Stimulated activated CD8-positive, alpha-beta memory T cell treated with anti-CD3 and anti-CD28 coated beads, Interleukin-15, amount 100 ng/mL, for 1 hour (primary cell): ENCODE data around the gene HOXD10.

Experiments used
- DNase-seq: peaks from one replicate; pipeline ENCODE4 v3.0.0-alpha.2; 2020; ENCODE audit warnings: low read depth

HOXD10 gene

GRCh38 chr2:176082824-176083751, 33.5 kb upstream of the HOXD10 start:
- no peak for DNase-seq

GRCh38 chr2:176083796-176084261, 32.7 kb upstream of the HOXD10 start, which contains the start of gene EVX2:
EVX2 (minus strand) TSS chr2:176083962; CDS start chr2:176083776, 186 bp downstream.
- DNase-seq, result no peak

GRCh38 chr2:176084611-176085119, 31.9 kb upstream of the HOXD10 start:
- no peak for DNase-seq

- DNase-seq, result no peak
Measured at GRCh38 chr2:176085120-176085788, 31.3 kb upstream of the HOXD10 start.

GRCh38 chr2:176085861-176086771, 30.5 kb upstream of the HOXD10 start:
- DNase-seq, result no peak

DNA sequence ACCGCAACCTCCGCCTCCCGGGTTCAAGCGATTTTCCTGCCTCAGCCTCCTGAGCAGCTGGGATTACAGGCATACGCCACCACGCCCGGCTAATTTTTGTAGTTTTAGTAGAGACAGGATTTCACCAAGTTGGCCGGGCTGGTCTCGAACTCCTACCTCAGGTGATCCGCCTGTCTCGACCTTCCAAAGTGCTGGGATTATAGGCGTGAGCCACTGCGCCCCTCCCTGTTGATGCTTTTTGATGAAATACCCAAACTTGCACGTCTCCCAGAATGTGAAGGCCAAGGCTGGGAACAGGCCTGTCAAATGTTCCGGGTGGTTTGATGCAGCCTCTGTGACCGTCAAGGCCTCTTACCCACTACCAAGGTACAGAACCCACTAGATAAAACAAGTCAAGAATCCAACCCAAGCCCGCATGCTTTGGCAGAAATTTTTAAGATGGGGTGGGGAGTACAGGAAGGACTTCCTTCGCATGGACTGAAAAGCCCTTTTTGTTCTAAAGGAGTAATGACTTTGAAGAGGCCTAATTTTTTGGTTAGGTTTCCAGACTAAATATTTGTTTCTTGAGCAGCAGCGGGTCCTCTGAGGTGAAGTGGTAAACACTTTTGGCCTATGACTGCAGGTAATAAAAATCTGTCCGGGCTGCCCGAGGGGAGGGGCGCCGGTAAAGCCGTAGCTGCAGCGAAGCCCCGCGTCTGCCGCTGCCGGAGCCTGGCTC, 29.1 kb upstream of the HOXD10 start:
- DNase-seq, result no peak

DNA sequence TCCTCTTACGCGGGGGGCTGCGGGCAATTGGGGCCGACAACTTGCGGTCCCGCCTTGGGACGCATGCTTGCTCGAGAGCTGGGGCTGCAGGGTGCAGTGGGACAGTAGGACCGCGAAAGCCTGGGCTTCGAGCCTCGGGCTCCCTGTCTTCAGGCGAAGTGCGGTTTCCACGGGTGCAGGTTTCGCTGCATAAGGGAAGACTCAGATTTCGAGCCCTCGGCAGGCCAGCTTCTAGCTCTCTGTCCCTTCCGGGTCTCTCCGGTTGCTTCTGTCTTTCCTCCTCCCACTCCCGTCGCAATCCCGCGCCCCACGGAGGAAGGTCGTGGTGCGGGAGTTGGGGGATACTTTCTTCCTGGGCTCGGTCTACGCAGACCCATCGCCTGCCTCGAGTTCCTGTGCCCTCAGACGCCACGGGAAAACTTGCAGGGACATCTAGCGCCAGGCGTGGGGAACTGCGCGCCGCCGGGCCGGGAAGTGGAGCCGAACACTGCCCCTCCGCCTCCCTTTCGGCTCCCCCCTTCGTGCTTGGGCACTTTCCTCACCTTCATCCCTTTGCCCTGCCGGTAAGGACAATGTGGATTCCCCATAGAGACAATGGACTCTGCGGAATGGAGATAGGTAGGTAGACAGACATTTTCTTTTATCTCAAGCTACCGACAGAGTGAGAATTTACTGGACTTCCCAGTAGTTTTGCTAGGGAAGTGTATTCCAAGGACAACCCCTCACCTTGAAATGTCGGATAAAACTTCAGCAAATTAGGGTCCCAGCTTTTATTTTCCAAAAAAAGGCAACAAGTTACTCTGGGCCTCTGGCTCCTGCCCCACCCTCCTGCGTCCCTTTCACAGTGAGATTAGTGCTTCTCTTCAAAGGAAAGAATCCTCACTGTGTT, 28.3 kb upstream of the HOXD10 start:
- no peak for DNase-seq

- no peak for DNase-seq
Measured at GRCh38 chr2:176088937-176089842, 27.4 kb upstream of the HOXD10 start.

DNA sequence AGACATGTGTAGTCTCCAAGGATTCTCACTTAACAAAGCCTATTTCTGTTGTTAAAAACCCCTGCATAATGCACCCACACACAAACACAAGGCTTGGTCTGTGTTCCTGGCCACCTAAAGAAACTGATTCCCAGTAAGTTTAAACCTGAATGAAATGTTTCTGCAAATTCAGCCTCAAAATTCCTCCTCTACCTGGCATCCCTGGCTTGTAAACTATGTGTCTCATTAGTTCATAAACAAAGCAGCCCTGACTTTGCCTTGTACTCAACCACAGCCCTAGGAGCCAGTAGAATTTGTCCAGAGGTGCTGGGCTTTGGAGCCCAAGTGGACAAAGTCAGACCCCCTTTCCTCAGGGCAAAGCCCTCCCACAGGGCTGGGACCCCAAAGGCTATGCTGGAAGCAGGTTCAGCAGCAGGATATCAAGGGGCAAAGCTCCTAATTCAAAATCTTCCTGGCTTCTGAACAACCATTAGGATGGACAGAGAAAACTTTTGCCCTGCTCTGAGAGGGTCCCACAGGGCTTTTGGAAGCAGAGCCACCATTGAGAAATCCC, 26.7 kb upstream of the HOXD10 start:
- DNase-seq, result no peak

GRCh38 chr2:176090862-176091261, 25.7 kb upstream of the HOXD10 start:
- no peak for DNase-seq

- no peak for DNase-seq
Measured at GRCh38 chr2:176091329-176092258, 25.0 kb upstream of the HOXD10 start.

GRCh38 chr2:176092270-176093144, 24.1 kb upstream of the HOXD10 start, which contains the start of gene HOXD13:
HOXD13 (plus strand) TSS chr2:176092721; CDS start chr2:176092891, 170 bp downstream.
- DNase-seq, result no peak

- no peak for DNase-seq
Measured at GRCh38 chr2:176093145-176093897, 23.3 kb upstream of the HOXD10 start.

DNA sequence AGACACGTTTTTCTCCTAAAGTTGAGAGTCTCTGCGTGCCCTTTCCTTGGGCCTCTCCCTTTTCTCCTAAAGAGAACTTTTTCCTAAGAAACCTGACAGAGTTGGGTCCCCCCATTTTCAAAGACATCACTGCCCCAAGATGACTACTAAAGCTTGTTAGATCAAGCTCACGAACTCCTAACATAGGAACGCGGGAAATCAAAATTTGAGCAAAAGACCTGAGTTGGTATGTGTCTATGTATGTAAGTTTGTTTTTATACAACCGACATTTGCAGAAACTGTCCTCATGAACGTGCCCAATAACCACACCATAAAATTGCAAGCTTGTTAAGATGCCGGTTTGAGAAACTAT, 22.7 kb upstream of the HOXD10 start:
- DNase-seq, result no peak

DNA sequence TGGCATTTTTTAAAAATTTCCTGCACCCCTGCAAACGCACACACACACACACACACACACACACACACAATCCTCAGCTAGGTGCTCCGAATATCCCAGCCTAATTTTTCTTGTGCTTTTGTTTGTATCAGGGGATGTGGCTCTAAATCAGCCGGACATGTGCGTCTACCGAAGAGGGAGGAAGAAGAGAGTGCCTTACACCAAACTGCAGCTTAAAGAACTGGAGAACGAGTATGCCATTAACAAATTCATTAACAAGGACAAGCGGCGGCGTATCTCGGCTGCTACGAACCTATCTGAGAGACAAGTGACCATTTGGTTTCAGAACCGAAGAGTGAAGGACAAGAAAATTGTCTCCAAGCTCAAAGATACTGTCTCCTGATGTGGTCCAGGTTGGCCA, 22.2 kb upstream of the HOXD10 start:
- DNase-seq, result no peak

GRCh38 chr2:176095421-176095820, 21.2 kb upstream of the HOXD10 start:
- DNase-seq, result no peak
